A172 (cell line): Measurements from ENCODE around the gene PDGFC. TPM values are rescaled to one million over a fixed set of nuclear protein-coding genes. Genes with fewer than 3 reads are reported as not detected.
"Not testable (repeated sequence)": the region's sequence is repeated elsewhere in the genome, so short reads cannot be mapped to it uniquely, and the experiment has no call there.

Source experiments
- DNase-seq: peaks from one replicate; pipeline ENCODE4 v3.0.0-alpha.2; 2015; ENCODE audit warnings: low spot score
- total RNA-seq: library from RNA; depleted of rRNA; stranded (reverse); fragments of >200 nt; shearing (Covaris generic); gene quantifications from 2 replicates; pipeline ENCODE4 v1.2.3, GENCODE V29; 2014

Gene PDGFC
- total RNA-seq, 1 experiment from 2014 or later: 27.5 TPM

DNA sequence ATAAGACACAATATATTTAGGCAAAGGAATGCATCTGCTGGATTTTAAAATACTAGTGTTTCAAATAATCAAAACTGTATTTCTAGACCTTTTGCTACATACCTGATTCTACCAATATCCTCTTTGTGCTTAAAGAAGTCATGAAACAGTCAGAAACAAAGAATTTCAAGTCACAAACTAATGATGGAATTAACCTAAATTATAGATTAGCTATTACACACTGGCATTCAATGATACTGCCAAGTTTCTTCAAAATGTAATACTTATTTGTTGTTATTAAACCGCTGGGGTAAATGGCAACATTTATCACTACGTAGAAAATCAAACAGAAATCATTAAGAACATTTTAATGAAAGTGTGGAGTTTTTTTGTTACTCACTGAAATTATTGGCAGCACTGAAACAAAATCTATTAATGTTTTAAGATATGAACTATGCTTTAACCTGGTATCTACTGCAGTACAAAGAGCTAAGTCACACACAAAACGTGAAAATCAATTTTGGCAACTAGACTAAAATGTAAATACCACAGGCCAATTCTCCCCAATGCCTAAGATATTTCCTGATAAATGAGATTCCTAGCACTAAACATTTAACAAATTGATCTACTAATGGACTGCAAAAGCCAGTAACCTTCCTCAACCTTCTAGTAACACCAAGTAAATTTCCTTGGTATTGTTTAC lies 19.4 kb downstream of the PDGFC start:
- DNase-seq: no peak

DNA sequence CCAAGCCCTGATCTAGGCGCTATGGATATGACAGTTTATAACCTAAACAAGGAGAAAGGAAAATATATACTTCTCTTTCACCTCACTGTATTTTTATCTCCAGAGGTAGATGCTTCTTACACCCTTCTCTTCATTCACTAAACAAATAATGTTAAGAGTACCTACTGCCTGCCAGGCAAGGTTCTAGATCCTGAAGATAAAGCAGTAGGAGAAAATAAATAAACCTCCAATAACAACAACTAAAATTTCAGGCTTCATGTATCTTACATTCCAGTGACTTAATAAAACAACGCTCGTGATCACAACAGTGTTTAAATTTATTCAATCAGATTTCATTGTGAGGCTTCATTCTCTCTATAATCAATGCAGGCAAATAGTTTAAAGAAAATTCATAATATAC lies 20.7 kb downstream of the PDGFC start:
- no peak for DNase-seq

DNA sequence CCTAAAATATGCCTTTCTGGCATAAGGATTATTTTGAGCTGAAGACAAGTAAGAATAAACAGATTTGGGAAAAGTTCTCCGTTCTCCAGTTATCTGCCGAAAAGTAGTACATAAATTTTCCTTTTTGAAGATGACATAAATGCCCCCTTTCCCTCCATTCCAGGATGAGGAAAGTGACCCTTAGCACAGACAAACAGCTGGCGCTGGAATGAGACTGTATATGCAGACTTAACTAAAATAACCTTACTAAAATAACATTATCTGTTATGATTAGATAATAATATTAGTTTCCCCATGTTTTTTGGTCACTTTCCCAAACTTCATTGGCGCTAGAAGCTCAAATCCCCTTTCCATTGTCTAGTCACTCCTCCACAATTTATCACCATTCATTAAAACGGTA lies 21.5 kb downstream of the PDGFC start:
- DNase-seq: no peak

DNA sequence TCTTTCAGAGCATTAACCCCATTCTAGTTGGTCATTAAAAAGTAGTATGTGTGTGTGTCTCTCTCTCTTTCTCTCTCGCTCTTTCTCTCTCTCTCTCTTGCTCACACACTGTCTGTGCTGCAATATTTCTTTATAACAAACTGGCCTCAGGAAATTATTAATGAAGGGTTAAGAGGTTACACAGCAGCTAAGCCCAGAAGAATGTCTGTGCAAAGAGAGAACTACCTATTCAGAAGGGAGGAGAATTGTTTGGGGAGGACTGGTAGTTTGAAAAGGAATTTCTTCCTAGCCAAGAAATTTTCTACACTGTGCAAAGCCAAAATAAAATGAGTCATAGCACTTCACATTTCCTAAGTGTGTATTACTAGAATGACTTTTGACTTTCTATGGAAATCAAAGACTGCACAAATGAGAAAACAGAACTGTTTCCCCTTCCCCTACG lies 22.2 kb downstream of the PDGFC start:
- peak; percentile 51 for DNase-seq

DNA sequence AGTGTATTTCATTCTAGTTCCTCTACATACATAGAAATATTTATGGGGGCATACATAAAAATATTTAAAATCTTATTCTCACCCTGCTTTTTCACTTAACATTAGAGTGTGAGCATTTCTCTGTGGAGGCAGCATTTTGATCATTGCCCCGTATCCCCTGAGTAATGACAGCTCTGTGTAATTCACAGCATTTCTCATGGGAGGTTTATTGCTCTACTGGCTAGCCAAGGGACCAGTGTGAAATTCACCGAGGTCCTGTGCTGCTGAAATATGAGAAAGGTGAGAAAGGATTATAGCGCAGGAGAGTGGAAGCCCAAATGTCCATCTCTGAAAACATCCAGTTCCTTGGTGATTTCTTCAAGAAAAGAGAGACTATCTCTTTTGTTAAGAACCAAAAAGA lies 22.9 kb downstream of the PDGFC start:
- DNase-seq: no peak

DNA sequence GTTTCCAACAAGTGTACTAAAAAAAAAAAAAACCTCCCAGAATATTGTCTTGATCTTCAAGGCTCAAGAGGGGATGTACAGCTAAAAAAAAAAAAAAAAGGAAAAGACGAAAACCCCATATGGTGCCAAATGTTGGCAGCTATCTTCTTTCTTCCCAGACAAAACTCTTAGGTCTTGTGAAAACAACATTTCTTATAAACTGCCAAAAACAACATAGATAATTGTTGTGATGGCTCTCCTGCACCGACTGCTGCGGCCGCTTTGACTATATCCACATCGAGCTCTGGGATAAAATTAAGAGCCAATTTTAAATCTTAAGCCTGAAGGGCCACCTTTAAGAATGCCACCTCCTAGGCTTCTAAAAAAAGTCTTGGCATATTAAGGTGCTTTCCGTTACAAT lies 23.5 kb downstream of the PDGFC start:
- no peak for DNase-seq

DNA sequence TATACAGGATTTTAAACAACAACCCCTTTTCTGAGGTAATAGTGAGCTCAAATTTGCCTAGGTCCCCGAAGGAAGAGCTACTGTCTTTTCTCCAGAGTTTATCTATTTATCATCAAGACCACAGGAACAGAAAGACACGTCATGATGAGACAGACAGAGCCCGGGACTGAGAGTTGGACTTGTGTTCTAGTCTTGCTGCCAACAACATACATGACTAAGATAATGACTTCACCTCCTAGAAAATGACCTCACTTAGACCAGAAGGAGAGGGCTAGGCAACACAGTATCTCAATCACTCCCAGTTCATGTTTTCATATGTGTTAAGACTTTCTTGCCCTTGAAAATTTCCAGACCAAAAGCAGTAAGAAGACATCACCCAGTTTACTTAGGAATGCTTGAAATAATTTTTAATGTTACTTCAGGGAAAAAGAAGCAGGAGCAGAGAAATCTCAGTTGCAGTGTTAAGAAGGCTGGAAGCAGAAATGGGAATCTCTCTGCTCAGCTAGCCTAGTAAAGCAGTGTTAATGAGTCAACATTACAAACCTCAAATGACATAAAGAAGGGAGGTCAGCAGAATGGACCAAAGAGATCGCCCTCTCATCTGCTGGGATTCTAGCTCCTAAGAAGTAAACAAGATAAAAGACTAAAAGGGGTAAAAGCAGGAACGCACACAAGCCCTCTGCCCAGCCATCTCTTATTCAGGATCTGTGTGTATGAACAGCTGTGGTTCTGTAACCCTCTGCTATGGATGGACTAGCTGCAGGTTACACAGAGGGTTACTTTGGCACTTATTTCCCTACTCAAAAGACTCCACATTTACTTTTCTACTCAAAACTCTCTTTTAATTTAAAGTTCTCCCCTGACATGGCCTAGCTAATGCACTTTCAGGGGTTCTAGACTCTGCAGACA lies 24.8 kb downstream of the PDGFC start:
- peak; percentile 90 for DNase-seq

DNA sequence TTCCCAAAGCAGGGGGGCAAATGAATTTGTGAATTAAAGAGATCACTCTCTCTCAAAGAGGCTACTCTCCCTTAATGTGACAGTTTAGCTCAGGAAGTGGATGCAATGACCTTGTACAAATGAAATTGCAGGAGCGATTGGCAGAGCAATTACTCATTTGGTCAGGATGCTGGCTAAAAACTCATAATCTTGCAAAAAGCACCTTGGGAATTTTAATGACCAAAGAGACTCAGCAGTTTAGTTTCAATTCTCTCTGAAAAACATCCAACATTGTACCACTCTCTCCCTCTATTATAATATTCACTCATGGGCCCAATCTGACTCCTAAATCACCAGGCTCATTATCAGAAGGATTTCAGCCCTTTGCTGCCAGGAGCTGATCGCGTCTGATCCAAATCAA lies 26.1 kb downstream of the PDGFC start:
- DNase-seq: peak; percentile 53

DNA sequence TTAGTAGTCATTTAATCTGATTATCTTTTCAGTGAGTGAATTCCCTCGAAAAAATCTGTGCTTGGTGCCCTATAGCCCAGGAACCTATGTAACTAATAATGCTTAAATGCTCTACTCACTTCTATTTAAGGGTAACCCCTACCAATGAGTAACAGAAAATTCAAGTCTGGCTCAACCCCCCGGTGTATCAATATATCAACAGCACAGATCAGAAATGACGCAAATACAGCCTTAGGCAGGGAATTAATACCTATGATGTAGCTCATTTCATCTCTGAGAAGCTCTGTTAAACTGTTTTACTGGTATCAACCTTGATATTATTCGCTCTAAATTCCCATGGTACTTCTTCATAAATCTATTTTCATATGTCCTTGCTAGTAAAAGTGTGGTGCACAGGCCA lies 28.6 kb downstream of the PDGFC start:
- DNase-seq: no peak

DNA sequence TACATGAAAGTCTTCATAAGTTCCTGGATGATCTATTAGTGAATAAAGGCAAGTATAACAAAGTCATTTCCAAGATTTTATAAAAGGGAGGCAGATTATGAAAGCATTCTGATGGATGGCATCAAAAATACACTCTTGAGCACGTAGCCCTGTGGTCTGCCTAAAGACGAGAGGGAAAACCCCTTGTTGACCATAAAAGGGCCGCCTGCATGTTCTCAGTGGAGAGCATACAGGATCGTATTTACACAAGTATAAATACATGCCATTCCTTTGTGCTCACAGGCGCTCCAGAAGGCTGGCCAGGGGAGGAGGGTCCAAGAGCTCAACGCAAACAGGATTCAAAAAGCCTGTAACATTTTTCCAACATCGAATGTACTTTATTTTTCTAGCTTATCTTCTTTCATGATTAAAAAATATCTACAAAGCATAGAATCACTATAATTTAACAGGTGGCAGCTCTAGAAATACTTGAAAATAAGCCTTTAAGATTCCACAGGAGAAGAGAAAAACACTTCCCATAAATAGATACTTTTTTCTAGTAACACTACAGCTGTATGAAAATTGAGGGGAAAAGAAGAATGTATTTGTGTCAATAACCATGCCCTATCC lies 29.6 kb downstream of the PDGFC start:
- DNase-seq: peak; percentile 60

DNA sequence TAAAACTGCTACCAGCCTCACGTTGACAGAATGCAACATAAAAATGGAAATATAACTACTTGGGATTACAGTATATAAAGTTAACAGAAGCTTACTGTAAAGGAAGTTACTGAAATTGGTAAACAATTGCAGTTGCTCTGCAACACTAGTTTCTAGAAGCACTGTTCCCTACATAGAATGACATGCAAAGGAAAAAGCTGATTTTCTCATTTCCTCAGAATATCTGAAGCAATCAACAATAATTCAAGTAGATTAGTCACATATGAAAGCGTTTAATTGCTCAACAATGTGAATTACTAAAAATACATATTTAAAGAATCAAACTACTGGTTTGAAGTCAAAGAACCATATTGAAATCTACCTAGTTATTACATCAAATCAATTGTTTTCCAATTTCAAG lies 31.8 kb downstream of the PDGFC start:
- no peak for DNase-seq

DNA sequence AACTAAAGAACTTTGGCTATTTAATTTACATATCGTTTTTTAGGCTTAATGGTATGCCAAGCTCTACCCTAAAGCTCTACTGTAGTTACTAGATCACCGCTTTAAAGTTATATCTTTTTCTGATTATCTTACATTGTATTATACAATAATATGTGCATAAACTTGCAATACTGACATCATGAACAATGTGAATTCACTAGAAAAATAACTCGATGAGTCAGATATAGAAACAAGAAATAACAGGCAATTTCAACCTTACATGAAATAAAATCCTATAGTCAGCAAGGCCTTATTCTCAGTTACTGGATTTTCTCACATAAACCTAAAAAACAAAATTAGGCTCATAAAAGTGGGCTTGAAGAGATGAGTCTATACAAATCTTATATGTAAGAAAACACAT lies 32.5 kb downstream of the PDGFC start:
- no peak for DNase-seq

DNA sequence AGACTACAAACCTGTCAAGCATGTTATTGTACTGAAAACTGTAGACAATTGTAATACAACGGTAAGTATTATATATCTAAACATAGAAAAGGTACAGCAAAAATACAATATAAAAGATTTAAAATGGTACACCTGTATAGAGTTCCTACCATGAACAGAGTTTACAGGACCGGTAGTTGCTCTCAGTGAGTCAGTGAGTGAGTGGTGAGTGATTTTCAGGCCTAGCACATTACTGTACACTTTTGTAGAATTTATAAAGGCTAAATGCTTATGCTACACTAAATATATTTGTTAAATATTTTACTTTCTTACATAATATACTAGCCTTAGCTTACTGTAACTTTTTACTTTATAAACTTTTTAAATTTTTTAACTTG lies 37.4 kb downstream of the PDGFC start:
- no peak for DNase-seq

DNA sequence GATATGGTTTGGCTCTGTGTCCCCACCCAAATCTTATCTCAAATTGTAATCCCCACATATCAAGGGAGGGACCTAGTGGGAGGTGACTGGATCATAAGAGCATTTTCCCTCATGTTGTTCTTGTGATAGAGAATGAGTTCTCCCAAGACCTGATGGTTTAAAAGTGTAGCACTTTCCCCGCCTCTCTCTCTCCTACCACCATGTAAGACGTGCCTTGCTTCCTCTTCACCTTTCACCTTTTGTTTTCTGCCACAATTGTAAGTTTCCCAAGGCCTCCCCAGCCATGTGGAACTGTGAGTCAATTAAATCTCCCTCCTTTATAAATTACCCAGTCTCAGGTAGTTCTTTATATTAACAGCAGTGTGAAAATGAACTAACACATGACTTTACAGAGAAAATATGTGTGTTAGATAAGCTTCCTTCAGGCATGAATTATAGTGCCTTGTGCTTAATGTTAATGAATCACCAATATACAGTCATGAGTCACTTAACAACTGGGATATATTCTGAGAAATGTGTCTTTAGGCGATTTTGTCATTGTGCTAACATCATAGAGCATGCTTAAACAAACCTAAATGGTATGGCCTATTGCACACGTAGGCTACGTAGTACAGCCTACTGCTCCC lies 37.9 kb downstream of the PDGFC start:
- DNase-seq: peak; percentile 81

DNA sequence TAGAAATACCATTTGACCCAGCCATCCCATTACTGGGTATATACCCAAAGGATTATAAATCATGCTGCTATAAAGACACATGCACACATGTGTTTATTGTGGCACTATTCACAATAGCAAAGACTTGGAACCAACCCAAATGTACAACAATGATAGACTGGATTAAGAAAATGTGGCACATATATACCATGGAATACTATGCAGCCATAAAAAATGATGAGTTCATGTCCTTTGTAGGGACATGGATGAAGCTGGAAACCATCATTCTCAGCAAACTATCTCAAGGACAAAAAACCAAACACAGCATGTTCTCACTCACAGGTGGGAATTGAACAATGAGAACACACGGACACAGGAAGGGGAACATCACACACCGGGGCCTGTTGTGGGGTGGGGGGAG lies 39.2 kb downstream of the PDGFC start:
- DNase-seq: not testable (repeated sequence)

DNA sequence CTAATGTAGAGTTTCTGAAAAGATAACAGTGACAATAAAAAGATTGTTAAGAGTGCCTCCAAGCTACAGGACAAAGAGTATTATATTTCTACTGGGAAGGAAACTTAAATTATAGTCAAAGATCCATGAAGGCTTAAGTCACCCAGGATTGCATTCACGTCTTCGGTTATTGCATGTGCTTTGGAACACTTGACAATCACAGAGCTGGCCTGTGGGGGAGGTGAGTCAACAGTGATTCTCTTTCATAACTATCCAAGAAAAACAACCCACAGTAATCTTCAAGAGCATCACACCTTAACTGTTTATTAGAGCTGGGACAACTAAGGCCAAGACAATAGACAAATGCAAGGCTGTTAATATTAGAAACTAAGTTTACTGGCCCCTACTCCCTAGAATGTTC lies 40.3 kb downstream of the PDGFC start:
- DNase-seq: peak; percentile 71

DNA sequence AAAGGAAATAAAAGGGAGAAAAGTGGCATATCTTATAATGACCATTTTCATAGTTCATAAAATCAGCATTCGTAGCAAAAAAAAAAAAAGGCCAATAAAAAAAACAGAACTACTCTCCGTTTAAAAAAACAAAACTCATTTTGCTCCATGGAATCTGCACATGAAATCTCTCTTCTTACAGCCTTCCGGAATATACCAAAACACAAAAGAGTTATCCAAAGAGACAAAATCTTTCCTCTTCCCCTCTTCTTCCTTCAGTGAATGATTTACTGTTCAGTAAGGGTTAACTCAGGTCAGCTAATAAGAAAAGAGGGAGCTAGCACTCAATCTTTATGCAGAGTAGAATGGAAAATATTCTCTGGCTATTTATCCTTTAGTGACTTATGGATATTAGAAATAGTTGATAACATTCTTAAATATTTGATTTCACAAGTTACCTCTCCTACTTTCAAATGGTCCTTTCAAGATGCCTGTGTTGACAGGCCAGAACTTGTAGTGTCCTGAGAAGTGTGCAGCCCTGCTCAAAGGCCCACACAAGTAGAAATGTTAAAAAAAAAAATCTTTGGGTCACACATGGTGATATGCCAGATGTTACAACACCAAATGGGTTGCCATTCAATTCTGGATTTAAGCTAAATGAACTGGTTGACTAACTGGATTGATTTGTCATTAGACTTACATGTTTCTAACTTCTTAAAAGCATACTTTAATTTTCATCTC lies 42.1 kb downstream of the PDGFC start:
- DNase-seq: no peak

DNA sequence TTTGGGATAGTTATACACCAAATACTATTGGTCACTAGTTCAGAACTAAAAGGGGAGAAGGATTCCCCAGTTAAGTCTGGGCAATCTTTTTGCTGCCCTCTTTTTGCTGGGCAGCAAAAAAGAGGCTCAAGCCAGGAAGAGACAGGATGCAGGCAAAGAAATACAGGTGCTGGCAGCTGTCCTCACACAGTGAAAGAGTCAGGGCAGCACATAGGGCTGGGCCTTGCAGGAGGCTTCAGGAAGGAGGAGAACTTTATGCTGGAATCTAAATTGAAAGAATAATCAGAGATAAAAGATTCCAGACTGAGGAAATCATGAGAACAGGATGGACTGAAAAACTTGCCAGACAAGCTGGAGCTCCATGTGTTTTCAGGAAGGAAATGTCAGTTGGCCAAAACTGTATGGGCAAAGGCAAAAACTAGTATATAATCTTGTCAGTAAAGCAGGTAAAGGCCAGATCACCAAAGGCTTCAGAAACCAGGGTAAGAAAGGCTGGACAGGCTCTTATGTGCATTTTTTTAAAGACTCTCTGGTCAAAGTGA lies 46.8 kb downstream of the PDGFC start:
- DNase-seq: no peak

DNA sequence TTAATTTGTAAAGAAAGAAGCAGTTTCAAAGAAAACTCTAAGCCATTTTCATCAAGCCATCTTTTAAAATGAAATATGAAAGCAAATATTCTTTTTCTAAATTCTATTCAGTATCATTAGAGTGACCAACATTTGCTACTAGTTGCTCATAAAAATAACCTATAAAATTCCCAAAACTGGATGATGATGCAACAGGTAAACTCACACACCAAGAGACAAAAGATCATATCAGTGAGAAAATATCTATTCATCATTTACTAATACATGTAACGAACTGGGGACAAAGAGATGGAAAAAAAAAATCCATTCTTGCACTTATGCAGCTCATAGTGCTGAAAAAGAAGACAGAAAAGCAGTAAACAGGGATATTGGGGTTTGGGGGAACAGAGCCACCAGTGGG lies 48.1 kb downstream of the PDGFC start:
- DNase-seq: no peak

DNA sequence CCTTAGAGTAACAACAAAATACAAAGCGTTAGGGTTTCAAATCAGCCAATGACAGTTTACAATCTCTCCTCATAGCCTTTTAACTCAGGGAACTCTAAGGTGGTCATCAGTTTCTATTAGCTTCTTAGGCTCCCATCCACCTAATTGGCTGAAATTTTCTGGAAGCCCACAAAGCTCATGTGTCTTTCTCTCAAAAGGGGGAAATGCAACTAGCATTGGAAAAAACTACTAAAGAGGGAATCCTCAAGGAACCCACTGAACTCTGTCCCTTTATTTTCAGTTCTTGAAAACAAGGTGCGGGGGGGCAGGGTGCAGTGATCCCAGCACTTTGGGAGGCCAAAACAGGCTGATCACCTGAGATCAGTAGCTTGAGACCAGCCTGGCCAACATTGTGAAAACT lies 56.4 kb downstream of the PDGFC start:
- no peak for DNase-seq

DNA sequence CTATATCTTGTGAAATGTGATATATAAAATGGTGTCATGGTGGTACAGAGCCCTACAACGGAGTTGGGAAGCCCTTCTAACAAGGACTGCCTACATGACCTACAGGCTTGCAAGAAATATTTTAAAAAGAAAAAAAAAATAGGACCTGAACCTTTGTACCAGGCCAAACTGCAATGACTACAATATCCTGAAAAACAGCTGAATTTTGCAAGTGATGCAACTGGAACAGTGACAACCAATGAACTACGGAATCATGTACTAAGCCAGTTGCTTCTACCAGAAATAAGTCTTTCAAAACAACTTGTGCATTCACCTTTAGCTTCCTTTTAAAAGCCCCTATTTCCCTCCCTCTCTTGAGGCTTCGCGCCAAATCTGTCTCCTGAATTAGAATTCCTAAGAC lies 58.4 kb downstream of the PDGFC start:
- no peak for DNase-seq
